GM21576 (cell line): Measurements from ENCODE around the gene HIRIP3.
"Not testable (repeated sequence)": the region's sequence is repeated elsewhere in the genome, so short reads cannot be mapped to it uniquely, and the experiment has no call there.

Source experiments
- ATAC-seq: cut with Tn5 transposase; IDR thresholded peaks from one replicate; pipeline ENCODE4 v1.9.1; 2021; ENCODE audit warnings: mild to moderate bottlenecking, moderate library complexity; ENCODE audit not compliant: unreplicated experiment

HIRIP3 gene

GRCh38 chr16:29995324-29995910 is at the start of gene HIRIP3:
TSS of gene HIRIP3 (minus strand) at chr16:29995617. CDS start at chr16:29995605, 12 bp downstream.
- peak; percentile 43 for ATAC-seq

- ATAC-seq, result no peak
Measured at GRCh38 chr16:30041841-30042240, 46.4 kb upstream of the HIRIP3 start.

- ATAC-seq, result not testable (repeated sequence)
Measured at GRCh38 chr16:30040690-30041089, 45.3 kb upstream of the HIRIP3 start.

- ATAC-seq, result no peak
Measured at GRCh38 chr16:30040221-30040620, 44.8 kb upstream of the HIRIP3 start.

- no peak for ATAC-seq
Measured at GRCh38 chr16:30033270-30033669, 37.9 kb upstream of the HIRIP3 start.

GRCh38 chr16:30032083-30032819 is 36.8 kb upstream of the HIRIP3 start:
- ATAC-seq, result no peak

GRCh38 chr16:30031477-30031918 is 36.1 kb upstream of the HIRIP3 start:
- ATAC-seq, result no peak

GRCh38 chr16:30030841-30031413 is 35.5 kb upstream of the HIRIP3 start, which contains the start of gene TLCD3B:
TSS of gene TLCD3B (minus strand) at chr16:30031271. CDS start at chr16:30030527, 744 bp downstream.
- ATAC-seq, result no peak

GRCh38 chr16:30030011-30030685 is 34.7 kb upstream of the HIRIP3 start:
- no peak for ATAC-seq

GRCh38 chr16:30028438-30029076 is 33.1 kb upstream of the HIRIP3 start:
- no peak for ATAC-seq

GRCh38 chr16:30027588-30028437 is 32.4 kb upstream of the HIRIP3 start:
- no peak for ATAC-seq

GRCh38 chr16:30026449-30026848 is 31.0 kb upstream of the HIRIP3 start:
- no peak for ATAC-seq

GRCh38 chr16:30025574-30025973 is 30.2 kb upstream of the HIRIP3 start:
- no peak for ATAC-seq

GRCh38 chr16:30025156-30025555 is 29.7 kb upstream of the HIRIP3 start:
- no peak for ATAC-seq

GRCh38 chr16:30024451-30024850 is 29.0 kb upstream of the HIRIP3 start:
- no peak for ATAC-seq

GRCh38 chr16:30023586-30023985 is 28.2 kb upstream of the HIRIP3 start:
- ATAC-seq, result no peak

GRCh38 chr16:30022887-30023286 is 27.5 kb upstream of the HIRIP3 start, which contains the start of gene C16orf92:
TSS of gene C16orf92 (plus strand) at chr16:30023198. CDS start at chr16:30023341, 143 bp downstream.
- no peak for ATAC-seq

GRCh38 chr16:30018731-30019158 is 23.3 kb upstream of the HIRIP3 start:
- no peak for ATAC-seq

- ATAC-seq, result not testable (repeated sequence)
Measured at GRCh38 chr16:30017937-30018336, 22.5 kb upstream of the HIRIP3 start.

GRCh38 chr16:30017277-30017656 is 21.9 kb upstream of the HIRIP3 start:
- no peak for ATAC-seq
